NCI-H1048 (cell line): ENCODE results near the gene PLCD4.

Source experiments
- DNase-seq: peaks from one replicate; lab custom pipeline; 2025; lab: John Stamatoyannopoulos, UW

The PLCD4 gene

GRCh38 chr2:218664653-218665052 lies 57.0 kb downstream of the PLCD4 start:
- DNase-seq = no peak

- no peak for DNase-seq
Observed at GRCh38 chr2:218671097-218671653, 63.5 kb downstream of the PLCD4 start.

GRCh38 chr2:218671654-218672566 lies 64.2 kb downstream of the PLCD4 start, which contains the start of the genes RNF25 and STK36:
Gene RNF25 (minus strand): TSS chr2:218672002. CDS start chr2:218671970, 32 bp downstream.
Gene STK36 (plus strand): TSS chr2:218672086. CDS start chr2:218672830, 744 bp downstream.
- DNase-seq = peak; percentile 69

- no peak for DNase-seq
Observed at GRCh38 chr2:218679119-218679518, 71.4 kb downstream of the PLCD4 start.

GRCh38 chr2:218680061-218680460 lies 72.4 kb downstream of the PLCD4 start:
- no peak for DNase-seq
